HS-27A (cell line): ENCODE measurements around the gene TFF1.

Source experiments
- DNase-seq: peaks from one replicate; pipeline ENCODE4 v3.0.0-alpha.2; 2012; ENCODE audit warnings: low read depth, missing footprints

The TFF1 gene

DNA sequence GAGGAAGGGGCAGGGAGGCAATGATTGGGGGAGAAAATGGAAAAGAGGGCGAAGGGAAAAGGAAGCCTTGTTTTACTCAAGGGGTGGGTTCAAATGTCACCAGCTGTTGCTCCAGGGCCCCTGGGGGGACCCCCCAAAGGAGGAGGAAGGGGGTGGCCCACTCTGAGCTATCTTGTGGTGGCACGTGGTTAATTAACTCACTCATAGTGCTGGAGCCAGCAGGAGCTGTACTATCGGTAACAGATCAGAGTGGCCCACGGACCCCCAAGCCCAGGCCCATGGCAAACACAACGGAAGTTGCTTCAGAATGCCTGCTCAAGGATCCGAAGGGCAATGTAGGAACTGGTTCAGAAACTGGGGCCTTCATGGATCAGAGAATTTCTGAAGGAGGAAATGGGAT lies 22.8 kb downstream of the TFF1 start:
- DNase-seq, result no peak

DNA sequence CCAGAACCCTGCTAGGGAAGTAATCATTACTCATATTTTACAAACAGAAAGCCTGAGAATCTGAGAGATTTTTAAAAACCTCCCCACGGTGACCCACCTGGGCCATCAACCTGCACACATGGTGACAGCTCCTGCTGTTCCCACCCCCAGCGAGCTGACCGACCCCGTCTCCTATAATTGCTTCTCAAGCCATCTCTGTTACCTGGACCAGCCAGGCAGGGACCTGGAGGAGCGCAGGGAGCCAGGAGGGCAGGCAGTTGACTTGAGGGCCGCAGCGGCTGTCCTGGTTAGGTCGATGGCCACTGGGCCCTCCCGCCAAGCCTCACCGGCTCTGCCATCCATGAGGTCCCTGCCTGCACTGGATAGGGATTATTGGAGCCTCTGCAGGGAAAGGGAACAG lies 23.2 kb downstream of the TFF1 start:
- DNase-seq, result no peak

DNA sequence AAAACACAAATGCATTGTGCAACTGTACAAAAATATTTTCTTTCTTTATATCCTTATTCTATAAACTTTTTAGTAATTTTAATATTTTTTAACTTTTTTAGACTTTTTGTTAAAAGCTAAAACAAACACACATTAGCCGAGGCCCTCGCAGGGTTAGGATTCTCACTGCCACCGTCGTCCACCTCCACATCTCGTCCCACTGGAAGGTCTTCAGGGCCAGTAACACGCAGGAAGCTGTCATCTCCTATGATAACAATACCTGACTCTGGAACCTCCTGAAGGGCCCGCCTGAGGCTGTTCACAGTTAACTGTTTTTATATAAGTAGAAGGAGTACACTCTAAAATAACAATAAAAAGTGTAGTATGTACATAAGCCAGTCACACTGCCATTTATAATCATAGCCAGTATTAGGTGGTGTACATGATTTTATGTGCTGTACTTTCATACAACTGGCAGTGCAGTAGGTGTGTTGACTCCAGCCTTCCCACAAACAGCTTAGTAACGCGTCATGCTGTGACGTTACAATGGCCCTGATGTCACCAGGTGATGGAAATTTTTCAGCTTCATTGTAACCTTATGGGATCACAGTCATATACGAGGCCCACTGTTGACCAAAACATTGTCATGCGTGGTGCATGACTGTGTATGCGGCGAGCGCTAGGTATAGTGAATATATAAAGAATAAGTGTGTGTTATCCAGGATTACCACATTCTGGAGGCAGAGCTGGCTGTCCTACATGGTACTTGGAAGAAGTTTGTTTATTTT lies 24.4 kb downstream of the TFF1 start:
- no peak for DNase-seq

DNA sequence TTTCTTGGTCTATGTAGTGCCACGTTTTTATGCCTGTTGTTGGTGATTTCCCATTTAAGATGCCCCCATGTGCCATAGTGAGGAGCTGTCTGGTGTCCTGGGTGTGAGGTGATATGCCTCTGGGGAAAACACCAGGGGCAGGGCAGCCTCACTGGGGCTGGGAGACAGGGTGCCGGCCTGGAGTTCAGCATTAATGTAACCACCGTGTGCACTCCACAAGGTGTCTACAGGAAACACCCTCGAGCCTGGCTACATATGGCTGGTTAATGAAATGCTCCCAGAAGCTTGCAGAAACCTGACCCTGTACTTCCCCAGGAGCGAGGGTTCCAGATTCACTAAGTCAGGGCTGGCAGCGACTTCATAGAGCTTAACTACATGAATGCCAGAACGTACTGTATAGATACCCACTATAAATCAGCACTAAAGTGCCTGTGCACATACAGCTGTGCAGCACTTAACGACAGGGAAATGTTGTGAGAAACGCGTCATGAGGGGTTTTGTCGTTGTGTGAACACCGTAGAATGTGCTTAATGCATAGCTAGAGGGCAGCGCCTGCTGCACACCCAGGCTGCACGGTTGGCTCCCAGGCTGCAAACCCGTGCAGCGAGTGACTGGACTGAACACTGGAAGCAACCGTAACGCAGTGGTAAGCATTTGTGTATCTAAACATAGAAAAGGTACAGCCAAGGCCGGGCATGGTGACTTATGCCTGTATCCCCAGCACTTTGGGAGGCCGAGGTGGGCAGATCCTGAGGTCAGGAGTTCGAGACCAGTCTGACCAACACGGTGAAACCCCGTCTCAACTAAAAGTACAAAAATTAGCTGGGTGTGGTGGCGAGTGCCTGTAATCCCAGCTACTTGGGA lies 25.9 kb downstream of the TFF1 start:
- DNase-seq, result no peak

DNA sequence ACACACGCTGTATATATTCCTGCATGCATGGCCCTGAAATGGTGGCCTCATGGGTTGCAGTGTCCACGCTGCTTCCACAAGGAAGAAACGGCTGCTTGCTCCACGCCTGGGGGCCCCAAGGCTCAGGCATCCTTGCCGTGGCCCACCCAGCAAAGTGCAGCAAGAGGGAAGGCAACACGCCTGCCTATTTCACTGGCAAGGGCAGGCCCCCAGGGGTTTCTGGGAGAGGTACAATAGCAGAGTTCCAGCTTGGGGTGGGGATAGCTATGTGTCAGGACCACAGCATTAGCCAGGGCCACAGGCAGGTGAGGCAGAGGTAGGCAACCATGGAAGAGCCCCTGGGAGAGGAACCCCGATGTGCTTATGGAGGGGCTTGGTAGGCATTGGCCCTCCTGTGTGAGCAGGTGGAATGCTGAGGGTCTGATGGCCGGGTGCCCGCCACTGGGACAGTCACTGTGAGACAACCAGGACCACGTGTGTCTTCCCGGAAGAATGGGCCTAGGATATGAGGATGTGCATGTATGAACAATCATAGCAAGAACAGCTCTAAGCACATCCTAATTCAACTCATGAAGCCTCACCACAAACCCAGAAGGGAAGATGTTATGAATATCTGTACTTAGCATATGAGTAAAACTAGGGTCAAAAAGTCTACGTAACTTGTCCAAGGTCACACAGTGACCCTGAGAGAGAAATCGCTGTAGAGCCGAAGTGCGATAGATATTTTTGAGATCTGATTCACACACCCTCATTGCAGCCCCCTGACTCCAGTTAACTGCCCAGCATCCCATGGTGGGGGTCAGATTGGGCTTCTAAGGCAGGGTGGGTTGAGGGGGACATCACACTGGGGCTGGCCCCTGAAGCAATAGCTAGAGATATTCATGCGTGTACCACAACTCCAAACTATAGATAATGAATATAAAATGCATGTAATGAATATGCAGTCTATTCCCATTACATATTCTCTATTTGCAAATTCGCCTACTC lies 27.3 kb downstream of the TFF1 start:
- DNase-seq, result no peak

DNA sequence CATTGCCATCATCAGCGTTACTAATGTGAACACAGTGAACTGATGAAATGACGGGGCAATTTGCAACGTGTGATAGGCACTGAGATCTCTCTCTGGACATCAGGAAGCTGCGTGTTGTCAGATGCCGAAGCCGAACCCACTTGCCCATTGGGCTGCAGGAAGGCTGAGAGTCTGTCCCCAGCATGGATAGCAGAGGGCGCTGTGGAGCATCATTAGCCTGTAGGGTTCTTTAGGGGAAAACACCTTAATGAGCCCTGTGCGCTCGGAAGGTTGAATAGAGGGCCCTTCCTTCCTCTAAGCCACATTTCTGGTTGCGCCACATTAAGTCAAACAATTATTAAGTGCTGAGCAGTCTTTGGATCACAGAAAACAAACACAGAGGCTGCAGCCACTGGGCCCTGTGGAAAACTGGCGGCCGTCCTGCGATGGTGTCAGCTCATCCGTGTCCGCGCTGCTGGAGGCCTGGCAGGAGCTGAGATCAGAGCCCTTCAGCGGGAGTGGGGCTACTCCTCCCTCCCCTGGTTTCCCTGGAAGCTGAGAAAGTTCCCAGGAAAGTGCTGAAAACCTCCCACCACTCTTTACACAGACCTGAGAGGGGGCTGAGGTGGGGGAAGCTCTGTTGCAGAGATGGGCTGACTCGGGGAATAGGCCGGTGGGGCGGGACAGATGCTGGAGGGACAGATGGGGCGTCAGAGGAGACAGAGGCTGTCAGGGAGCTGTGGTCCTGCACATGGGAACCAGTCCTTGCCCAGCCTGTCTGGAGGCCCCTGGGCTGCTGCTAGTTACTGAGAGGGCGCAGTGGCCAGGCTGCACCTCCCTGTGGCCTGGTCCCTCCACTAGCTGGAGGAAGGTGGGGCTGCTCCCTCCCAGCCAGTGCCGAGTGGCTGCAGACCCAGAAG lies 28.3 kb downstream of the TFF1 start:
- no peak for DNase-seq

DNA sequence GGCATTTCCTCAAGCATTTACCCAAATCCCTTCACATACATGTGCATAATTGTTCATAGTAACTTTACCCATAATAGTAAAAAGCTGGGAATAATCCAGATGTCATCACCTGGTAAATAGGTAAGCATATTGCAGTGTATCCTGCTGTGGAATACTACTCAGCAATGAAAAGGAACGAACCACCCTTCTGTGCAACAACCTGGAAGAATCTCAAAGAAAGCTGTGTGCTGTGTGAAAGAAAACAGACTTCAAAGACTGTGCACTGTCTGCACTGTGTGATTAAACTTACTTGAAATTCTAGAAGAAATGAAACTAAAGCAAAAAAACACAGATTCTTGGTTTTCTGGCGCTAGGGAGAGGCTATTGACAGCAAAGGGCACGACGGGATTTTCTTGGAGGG lies 29.1 kb downstream of the TFF1 start:
- no peak for DNase-seq

DNA sequence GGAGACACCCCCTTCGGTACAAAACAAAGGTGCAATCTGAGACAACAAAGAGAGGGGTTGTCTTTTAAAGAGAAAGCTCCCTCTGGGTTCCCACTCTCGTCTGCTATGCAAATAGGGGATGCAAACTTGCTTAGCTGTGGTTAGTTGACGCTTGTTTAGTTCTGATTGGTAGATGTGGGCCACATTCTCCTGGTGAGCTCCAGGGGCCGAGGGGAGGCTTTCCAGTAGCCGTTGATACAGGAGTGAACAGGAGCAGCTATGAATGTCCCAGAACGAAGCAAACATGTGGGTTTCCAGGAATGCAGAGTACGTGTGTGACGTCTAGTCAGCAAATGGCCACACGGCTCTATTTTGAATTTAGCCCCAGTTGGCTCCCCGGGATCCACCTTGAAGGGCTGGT lies 30.3 kb downstream of the TFF1 start:
- no peak for DNase-seq

DNA sequence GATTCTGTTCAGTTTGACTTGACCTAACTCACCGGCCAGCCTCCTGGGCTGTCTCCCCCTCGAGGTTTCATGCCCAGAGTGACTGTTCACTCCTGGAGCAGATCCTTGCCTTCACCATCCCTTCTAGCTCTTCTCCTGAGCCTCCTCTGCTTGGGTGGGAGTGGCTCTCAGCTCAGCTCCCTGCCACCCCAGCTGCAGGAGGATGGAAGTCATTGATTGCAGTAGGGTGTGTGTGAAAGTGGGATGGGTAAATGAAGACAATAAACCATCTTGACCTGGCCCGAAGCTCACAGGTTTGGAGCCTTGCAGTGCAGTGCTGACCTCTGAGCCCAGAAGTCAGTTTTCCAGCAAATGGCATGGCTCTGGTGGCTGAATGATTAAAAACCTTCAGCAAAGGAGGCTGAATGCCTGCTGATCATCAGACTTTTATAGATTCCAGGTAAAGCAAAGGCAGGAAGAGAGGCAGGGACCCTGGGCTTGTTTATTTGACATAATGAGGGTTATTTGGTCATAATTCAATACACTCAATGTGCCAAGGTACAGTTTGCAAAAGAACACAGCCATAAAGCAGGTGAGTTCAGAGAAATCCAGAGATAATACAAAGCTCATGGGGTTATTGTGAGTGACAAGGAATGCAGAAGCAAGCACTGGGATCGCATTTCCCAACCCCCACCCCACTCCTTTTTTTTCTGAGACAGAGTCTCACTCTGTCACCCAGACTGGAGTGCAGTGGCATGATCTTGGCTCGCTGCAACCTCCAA lies 33.6 kb downstream of the TFF1 start:
- DNase-seq, result no peak

DNA sequence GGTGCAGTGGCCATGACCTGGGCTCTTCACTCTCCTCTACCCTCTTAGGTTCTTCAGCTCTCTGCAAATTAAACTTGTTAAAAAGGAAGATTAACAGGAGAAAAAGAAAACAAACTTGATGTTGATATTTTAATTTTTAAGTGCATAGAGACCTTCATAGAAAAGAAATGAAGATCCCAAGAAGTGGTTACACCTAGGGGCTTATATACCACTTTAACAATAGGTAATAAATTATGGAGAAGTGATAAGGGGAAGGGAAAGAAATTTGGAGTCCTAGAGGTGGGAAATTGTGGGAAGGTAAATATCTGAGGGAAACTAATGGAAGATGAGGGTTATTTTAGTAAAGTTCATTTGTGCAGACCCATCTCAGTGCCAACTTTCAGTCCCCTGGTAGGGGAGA lies 34.7 kb downstream of the TFF1 start:
- DNase-seq, result no peak

DNA sequence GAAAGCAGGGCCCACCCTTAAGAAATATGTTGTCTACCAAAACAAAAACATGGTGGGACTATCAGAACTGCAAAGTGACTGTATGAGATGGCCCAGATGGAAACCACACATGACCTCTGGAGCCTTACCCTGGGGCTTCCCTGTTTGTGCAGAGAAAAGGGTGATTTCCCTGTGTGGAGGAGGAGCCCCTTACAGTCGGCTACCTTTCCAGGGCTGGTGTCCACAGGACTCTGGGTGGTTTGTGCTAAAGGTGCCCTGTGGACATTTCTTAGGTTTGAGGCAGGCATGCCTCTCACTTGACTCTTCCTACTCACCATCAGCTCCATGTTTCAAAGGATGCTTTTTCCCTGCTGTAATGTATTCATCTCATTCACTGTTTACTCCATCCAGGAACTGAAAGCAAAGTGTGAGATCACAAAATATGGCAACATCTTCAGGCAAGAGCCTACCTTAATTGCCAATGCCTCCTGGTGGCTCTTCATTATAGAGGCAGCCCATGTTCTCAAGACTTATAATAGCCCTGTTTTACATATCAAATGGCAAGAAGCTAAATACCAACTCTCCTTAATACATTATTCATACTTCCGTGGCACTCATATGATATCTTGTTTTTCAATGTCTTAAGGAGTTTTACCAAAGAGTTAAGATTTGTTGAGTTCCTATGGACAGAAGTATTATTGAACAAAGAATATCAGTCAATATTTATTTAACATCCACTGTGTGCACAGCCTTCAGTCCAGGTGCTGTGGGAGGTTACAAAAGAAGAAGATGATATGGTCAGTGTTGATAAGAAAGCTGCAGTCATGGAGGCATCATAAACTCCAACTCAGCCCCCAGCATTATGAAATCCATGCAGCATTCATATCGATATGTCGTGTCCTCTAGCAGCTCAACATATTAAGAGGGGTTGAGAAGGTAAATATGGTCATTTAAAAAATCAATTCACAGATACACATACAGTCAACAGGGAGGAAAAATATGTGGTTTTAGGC lies 35.7 kb downstream of the TFF1 start:
- no peak for DNase-seq

DNA sequence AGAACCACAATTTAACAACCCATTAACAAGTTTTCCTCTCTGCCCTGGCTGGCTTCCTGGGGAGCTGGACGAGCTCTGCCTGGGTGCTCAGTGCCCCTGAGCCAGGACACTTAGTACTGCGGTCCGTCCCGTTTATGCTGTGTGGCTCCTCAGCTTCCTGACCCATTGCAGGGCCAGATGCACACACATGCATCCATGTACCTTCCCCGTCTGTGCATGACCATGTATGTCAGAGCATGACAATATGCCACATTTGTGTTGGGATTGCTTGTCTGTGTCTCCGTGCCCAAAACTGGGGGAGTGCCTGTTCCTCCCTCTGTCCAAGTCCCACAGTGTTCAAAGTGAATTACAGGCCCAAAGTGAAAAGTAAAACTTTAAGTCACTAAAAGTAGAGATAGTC lies 41.4 kb downstream of the TFF1 start:
- no peak for DNase-seq

DNA sequence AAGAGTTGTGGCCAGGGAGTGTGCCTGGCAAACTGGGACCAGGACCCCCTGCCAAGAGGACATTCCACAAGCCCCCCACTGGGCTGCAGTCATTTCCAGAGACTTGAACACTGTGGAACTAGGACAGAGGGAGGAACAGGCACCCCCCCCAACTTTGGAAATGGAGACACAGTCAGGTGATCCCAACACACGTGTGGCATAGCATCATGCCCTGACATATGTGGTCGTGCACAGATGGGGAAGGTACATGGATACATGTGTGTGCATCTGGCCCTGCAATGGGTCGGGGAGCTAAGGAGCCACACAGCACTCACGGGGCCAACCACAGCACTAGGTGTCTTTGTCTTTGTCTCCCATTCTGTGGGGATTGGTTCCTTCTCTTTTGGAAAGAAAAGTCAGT lies 44.5 kb downstream of the TFF1 start:
- no peak for DNase-seq

DNA sequence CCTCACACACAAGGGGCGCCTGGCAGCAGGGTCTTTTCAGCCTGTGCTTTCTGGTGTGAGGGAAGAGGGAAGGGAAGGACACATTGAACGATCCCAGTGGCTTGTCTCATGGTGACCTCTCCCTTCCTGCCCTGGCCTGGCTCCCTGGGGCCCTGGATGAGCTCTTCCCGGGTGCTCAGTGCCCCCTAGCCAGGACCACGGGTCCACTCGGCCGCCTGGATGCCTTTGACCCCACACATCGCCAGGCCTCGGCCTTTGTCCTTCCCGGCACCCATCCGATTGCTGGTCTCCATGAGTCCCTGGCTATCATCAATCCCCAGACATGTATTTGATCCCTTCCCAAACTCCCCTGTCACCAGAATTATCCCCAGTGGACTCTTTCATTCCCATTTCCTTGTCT lies 45.1 kb downstream of the TFF1 start:
- DNase-seq, result no peak

DNA sequence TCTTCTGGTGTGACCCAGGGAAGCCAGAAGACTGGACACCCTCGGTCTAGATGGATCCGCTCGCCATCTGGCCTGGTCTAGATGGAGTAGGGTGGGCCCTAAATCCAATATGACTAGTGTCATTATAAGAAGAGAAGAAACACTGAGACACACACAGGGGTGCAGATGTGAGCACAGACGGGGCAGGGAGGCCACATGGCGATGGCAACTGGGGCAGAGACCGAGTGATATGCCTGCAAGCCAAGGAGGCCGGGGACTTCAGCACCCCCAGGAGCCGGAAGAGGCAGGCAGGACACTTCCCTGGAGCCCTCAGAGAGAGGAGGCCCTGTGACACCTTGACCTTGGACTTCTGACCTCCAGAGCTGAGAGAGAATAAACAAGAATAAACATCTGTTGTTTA lies 45.5 kb downstream of the TFF1 start:
- no peak for DNase-seq

DNA sequence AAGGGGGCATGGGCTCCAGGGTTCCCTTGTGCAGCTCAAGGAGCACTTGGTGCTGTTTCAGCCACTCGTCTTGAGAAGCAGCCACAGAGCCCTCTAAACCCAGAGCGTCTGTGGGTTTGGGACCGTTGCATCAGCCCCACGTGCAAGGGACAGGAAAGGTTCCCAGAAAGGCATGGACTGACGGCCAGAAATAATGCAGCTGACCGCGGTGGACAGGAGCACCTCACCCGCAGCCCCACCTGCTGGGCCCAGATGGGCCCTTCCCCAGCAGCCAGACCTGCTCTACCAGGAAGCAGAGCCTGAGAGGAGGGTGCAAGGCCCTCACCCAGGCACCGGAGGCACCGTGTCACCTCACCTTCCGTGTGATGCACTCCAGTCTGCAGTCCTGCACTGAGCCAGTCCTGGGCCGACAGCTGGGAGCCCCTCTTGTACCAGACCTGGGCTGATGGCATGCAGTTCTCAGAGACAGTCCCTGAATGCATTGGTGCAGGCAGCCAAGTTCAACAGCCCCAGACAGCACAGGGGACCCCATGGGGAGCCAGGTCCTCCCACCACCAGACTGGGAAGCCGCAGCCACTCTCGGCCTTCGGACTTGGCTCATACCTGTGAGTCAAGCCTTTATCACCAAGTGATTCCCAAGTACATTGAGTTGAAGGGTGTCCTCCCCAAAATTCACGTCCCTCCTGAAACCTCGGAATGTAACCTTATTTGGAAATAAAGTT lies 46.3 kb downstream of the TFF1 start:
- no peak for DNase-seq

DNA sequence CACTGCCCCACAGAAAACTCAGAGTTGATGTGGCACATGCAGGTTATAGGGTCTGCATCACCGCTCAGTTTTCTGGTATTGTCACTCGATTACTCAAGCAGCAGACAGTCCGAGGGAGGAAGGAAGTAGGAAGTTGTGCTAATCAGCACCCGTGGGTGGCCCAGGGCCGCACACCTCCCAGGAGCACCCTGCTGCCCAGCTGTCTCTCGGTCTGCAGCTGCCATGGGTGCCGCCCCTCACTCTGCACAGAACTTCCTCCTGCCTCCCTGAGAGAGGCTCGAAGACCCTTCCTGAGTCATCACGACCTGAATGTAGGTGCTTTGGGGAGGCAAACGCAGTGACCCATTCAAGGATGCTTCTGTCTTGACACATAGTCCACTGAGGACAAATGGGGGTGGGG lies 47.0 kb downstream of the TFF1 start:
- no peak for DNase-seq
